HG03039 (cell line): ENCODE measurements around the gene PLVAP.

ENCODE experiments used
- ATAC-seq: cut with Tn5 transposase; IDR thresholded peaks from one replicate; pipeline ENCODE4 v1.9.1; 2021; ENCODE audit warnings: mild to moderate bottlenecking, moderate library complexity; ENCODE audit not compliant: unreplicated experiment

The PLVAP gene

GRCh38 chr19:17336872-17337674, 40.1 kb downstream of the PLVAP start, which contains the start of gene GTPBP3:
TSS of gene GTPBP3 (plus strand) at chr19:17337553. CDS start at chr19:17337612, 59 bp downstream.
- peak; percentile 67 for ATAC-seq

GRCh38 chr19:17335575-17335974, 41.6 kb downstream of the PLVAP start:
- ATAC-seq: no peak

GRCh38 chr19:17334414-17335409, 42.4 kb downstream of the PLVAP start, which contains the start of gene ANO8:
TSS of gene ANO8 (minus strand) at chr19:17334855. CDS start at chr19:17334670, 185 bp downstream.
- ATAC-seq: peak; percentile 40

- no peak for ATAC-seq
Observed at GRCh38 chr19:17333611-17334413, 43.3 kb downstream of the PLVAP start.

- no peak for ATAC-seq
Observed at GRCh38 chr19:17332677-17333581, 44.2 kb downstream of the PLVAP start.

GRCh38 chr19:17332360-17332676, 44.8 kb downstream of the PLVAP start:
- no peak for ATAC-seq

- ATAC-seq: no peak
Observed at GRCh38 chr19:17331045-17331558, 46.0 kb downstream of the PLVAP start.

- no peak for ATAC-seq
Observed at GRCh38 chr19:17330262-17331044, 46.7 kb downstream of the PLVAP start.

- ATAC-seq: no peak
Observed at GRCh38 chr19:17329366-17330261, 47.5 kb downstream of the PLVAP start.

- no peak for ATAC-seq
Observed at GRCh38 chr19:17328517-17329365, 48.4 kb downstream of the PLVAP start.

- no peak for ATAC-seq
Observed at GRCh38 chr19:17327654-17328516, 49.3 kb downstream of the PLVAP start.

- ATAC-seq: no peak
Observed at GRCh38 chr19:17327068-17327653, 50.0 kb downstream of the PLVAP start.

GRCh38 chr19:17326595-17326966, 50.6 kb downstream of the PLVAP start:
- no peak for ATAC-seq

GRCh38 chr19:17325881-17326594, 51.1 kb downstream of the PLVAP start:
- no peak for ATAC-seq

- no peak for ATAC-seq
Observed at GRCh38 chr19:17325133-17325532, 52.0 kb downstream of the PLVAP start.
